ENCODE data around the gene AATK.
"Not testable (repeated sequence)": the region's sequence is repeated elsewhere in the genome, so short reads cannot be mapped to it uniquely, and the experiment has no call there.

- not testable (repeated sequence) for TF ChIP-seq POLR2A, CTCF (IDR thresholded peaks at IDR 0.05)
These were observed 19.8 kb downstream of the AATK start for GRCh38 chr17:81146208-81146607.

All from tibial nerve (tissue), 3 donors.